K562 (cell line): ENCODE data around the gene COG4. TPM values are rescaled to one million over a fixed set of nuclear protein-coding genes. Genes with fewer than 3 reads are reported as not detected.

Experiments
- CHD1 ChIP-seq: fragments of 200-600 bp; sonication (generic); IDR thresholded peaks from one replicate; pipeline ENCODE4 v1.6.1; 2012; ENCODE audit warnings: mild to moderate bottlenecking, moderate library complexity, low read length, inconsistent platforms
- E2F1 ChIP-seq: sonication (generic); formaldehyde crosslinking; IDR thresholded peaks from 2 replicates; pipeline ENCODE4 v1.8.1; 2023; ENCODE audit warnings: mild to moderate bottlenecking, missing genetic modification reagents, moderate library complexity
- E4F1 ChIP-seq: fragments of 250-450 bp; sonication (Bioruptor Pico); IDR thresholded peaks from 2 replicates; pipeline ENCODE4 v1.5.0; 2021; ENCODE audit warnings: mild to moderate bottlenecking, borderline replicate concordance
- HNRNPLL ChIP-seq: fragments of 200-400 bp; formaldehyde crosslinking; IDR thresholded peaks from 2 replicates; pipeline ENCODE4 v1.6.1; 2017; ENCODE audit warnings: low read length, low read depth, mild to moderate bottlenecking; ENCODE audit not compliant: poor library complexity, severe bottlenecking
- LCOR ChIP-seq: sonication (generic); formaldehyde crosslinking; IDR thresholded peaks from 2 replicates; pipeline ENCODE4 v1.8.0; 2022; ENCODE audit warnings: mild to moderate bottlenecking, missing genetic modification reagents
- MECOM ChIP-seq: fragments of 250-450 bp; sonication (Bioruptor Pico); IDR thresholded peaks from 2 replicates; pipeline ENCODE4 v1.8.0; 2022; ENCODE audit warnings: inconsistent platforms
- MYBL2 ChIP-seq, 2 experiments: fragments of 450-650 bp in 1 of 2; sonication (generic) in 1 of 2; formaldehyde crosslinking in 1 of 2; IDR thresholded peaks; 2 replicates each; pipeline versions ENCODE4 v1.6.1 to v1.8.1; 2017 to 2022; ENCODE audit warnings: borderline replicate concordance in 1 of 2, inconsistent platforms in 1 of 2, low read depth in 1 of 2, mild to moderate bottlenecking in 1 of 2, missing genetic modification reagents in 1 of 2, moderate library complexity in 1 of 2
- NFRKB ChIP-seq: fragments of 450-650 bp; IDR thresholded peaks from 2 replicates; pipeline ENCODE4 v1.6.1; 2016; ENCODE audit warnings: low read depth
- RBM39 ChIP-seq: fragments of 200-400 bp; formaldehyde crosslinking; optimal IDR thresholded peaks from 2 replicates; pipeline ENCODE3; 2018; ENCODE audit warnings: low read depth, low read length
- SAFB ChIP-seq: fragments of 200-400 bp; formaldehyde crosslinking; IDR thresholded peaks from 2 replicates; pipeline ENCODE4 v1.6.1; 2017; ENCODE audit warnings: low read depth, low read length, borderline replicate concordance
- SMARCB1 ChIP-seq: IDR thresholded peaks from 2 replicates; pipeline ENCODE4 v1.6.1; 2011; ENCODE audit warnings: improper control_type of control experiment, low read depth; ENCODE audit not compliant: insufficient read length
- SRSF3 ChIP-seq: fragments of 200-400 bp; formaldehyde crosslinking; IDR thresholded peaks from 2 replicates; pipeline ENCODE4 v1.6.1; 2016; ENCODE audit warnings: mild to moderate bottlenecking, low read length, moderate library complexity; ENCODE audit not compliant: insufficient read depth
- USF2 ChIP-seq: sonication (generic); formaldehyde crosslinking; IDR thresholded peaks from 2 replicates; pipeline ENCODE4 v1.5.0; 2020; ENCODE audit warnings: missing genetic modification reagents
- XRCC5 ChIP-seq: fragments of 200-400 bp; formaldehyde crosslinking; IDR thresholded peaks from 2 replicates; pipeline ENCODE4 v1.6.1; 2017; ENCODE audit warnings: low read depth, mild to moderate bottlenecking, low read length
- ZNF639 ChIP-seq, 2 experiments: fragments of 200-800 bp in 1 of 2; sonication (Bioruptor generic) in 1 of 2; sonication (generic) in 1 of 2; formaldehyde crosslinking in 1 of 2; IDR thresholded peaks in 1 of 2; conservative IDR thresholded peaks in 1 of 2; 2 replicates each; pipeline versions ENCODE4 v1.5.0 to v1.6.1; 2016 to 2020; ENCODE audit warnings: missing compliant biosample characterization in 1 of 2, missing genetic modification characterization in 1 of 2, missing genetic modification reagents in 1 of 2
- polyA plus RNA-seq, 8 experiments: library from polyadenylated mRNA; depleted of rRNA in 4 of 8; stranded (reverse) in 5 of 8; unstranded in 3 of 8; fragments of >200 nt; fragmentation: Nextera tagmentation in 2 of 8; fragmentation: Illumina TruSeq in 1 of 8; extraction: Ambion mirVana in 2 of 8; extraction: Trizol in 1 of 8; gene quantifications; 2 replicates each; pipeline versions ENCODE4 v1.2.1 to v1.2.3, GENCODE V29; 2011 to 2014; ENCODE audit warnings: inconsistent platforms in 1 of 8, missing spikeins in 1 of 8
- total RNA-seq, 7 experiments: library from RNA; depleted of rRNA in 6 of 7; stranded (reverse); fragments of >200 nt in 6 of 7; fragmentation: Illumina TruSeq in 2 of 7; extraction: Trizol in 2 of 7; gene quantifications; 2 replicates each; pipeline versions ENCODE4 v1.2.1 to v1.2.3, GENCODE V29; 2011 to 2021; ENCODE audit warnings: low replicate concordance in 1 of 7
- TF ChIP-seq, protein P1 (sequence below): fragments of 450-650 bp; IDR thresholded peaks from 2 replicates; pipeline ENCODE4 v1.6.1; 2017; ENCODE audit warnings: antibody characterized with exemption
- TF ChIP-seq, protein P2 (sequence below): fragments of 250-450 bp; sonication (Bioruptor Pico); IDR thresholded peaks from 2 replicates; pipeline ENCODE4 v1.5.0; 2021

The COG4 gene
- total and polyA plus RNA-seq, 9 of the 15 experiments (the other 6 are each of a cell fraction or from before 2014, with no cell fraction given): 13.7 to 73.9 (median 44.2) TPM

DNA sequence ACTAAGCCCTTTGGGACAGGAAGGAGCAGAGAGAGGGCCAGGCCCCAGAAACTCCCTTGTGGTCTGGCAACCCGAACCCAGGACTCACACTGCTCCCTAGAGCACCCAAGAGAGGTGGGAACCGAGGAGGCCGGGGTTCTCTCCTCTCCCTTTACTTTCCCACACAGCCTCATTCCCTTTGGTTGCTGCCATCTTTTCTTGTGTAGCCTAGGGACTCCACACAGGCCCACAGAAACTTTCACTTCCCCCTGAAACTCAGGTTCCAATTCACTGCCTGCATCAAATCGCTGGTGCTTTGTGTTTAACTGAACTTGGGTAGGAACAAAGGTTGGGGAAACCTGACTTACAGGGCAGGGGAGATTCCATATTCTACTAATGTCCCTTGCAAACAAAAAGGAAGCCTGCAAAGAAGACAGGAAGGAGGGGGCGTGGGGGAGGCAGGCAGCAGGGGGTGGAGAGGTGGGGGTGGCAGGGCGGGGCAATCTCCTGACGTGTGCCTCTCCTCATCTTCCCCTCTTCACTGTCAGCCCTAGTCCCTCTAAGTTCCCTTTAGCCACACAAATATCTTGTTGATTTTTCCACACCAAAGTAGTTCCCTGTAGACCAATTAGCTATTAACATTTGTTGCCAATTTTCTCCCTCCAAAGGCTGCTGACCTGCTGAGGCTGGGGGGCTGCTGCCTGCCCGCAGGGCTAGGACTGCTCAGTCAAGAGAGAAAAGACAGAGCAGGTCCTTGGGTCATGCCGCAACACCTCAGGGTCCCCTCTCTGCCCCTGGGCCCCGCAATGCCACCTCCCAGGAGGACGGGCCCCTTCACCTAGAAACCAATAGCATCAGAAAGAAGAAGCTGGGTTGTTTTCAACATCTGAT, 92.5 kb downstream of the COG4 start (continued):
- TF ChIP-seq, protein P1, sequence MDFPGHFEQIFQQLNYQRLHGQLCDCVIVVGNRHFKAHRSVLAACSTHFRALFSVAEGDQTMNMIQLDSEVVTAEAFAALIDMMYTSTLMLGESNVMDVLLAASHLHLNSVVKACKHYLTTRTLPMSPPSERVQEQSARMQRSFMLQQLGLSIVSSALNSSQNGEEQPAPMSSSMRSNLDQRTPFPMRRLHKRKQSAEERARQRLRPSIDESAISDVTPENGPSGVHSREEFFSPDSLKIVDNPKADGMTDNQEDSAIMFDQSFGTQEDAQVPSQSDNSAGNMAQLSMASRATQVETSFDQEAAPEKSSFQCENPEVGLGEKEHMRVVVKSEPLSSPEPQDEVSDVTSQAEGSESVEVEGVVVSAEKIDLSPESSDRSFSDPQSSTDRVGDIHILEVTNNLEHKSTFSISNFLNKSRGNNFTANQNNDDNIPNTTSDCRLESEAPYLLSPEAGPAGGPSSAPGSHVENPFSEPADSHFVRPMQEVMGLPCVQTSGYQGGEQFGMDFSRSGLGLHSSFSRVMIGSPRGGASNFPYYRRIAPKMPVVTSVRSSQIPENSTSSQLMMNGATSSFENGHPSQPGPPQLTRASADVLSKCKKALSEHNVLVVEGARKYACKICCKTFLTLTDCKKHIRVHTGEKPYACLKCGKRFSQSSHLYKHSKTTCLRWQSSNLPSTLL: no peak
- TF ChIP-seq RBM39 (no peak), CHD1 (no peak), LCOR (CRISPR knock-in tag) (no peak), SMARCB1 (no peak), MYBL2 (IDR thresholded peaks at IDR 0.05; ENCODE audit: low read depth) (no peak), MYBL2 (CRISPR knock-in tag; IDR thresholded peaks at IDR 0.05; ENCODE audit: borderline replicate concordance) (no peak), E2F1 (CRISPR knock-in tag) (no peak), HNRNPLL (no peak), USF2 (no peak), ZNF639 (CRISPR knock-in tag; conservative IDR thresholded peaks at IDR 0.05 in 1 of 2, IDR thresholded peaks at IDR 0.05 in 1 of 2) (peak in 1 of 2 experiments; percentile 82; a peak in 2 of 4 replicates), XRCC5 (no peak), NFRKB (peak; percentile 83), MECOM (CRISPR knock-in tag) (no peak), SAFB (no peak), E4F1 (CRISPR knock-in tag) (no peak), SRSF3 (no peak)
- TF ChIP-seq, protein P2, sequence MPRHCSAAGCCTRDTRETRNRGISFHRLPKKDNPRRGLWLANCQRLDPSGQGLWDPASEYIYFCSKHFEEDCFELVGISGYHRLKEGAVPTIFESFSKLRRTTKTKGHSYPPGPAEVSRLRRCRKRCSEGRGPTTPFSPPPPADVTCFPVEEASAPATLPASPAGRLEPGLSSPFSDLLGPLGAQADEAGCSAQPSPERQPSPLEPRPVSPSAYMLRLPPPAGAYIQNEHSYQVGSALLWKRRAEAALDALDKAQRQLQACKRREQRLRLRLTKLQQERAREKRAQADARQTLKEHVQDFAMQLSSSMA (CRISPR knock-in tag): no peak
